HG03095 (cell line): ENCODE data around the gene WIPI1.
A peak's percentile ranks its signal among the peaks of the same experiment; 100 is the strongest.

Source experiments
- ATAC-seq: cut with Tn5 transposase; IDR thresholded peaks from one replicate; pipeline ENCODE4 v1.9.1; 2021; ENCODE audit warnings: moderate library complexity; ENCODE audit not compliant: unreplicated experiment

Gene WIPI1

DNA sequence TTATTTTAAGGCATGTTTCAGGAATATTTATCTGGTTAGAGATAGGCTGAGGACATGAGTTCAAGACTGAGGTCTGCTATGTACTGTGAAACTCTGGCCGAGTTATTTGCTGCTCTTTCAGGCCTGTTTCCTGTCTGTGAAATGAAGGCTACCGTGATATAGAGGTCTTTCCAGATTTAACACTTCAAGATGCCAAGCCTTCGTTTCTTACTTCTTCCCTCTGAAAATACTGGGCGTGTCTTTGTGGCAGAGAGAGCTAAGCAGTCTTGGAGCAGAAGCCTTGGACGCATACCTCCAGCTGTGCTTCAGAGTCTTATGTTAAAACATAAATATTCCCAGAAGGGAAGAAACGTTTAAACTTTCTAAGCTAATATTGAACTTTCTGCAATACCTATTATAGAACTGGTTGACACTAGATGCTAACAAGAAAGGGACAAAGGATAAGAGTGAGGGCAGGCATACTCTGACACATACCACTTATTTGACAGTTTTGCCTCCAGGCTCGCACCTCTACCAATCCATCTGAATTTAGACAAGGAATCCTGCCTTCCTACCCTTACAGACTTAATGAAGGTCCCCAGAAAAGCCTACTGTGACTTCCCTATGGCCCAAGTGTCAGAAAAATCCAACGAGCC lies 17.5 kb downstream of the WIPI1 start:
- no peak for ATAC-seq

DNA sequence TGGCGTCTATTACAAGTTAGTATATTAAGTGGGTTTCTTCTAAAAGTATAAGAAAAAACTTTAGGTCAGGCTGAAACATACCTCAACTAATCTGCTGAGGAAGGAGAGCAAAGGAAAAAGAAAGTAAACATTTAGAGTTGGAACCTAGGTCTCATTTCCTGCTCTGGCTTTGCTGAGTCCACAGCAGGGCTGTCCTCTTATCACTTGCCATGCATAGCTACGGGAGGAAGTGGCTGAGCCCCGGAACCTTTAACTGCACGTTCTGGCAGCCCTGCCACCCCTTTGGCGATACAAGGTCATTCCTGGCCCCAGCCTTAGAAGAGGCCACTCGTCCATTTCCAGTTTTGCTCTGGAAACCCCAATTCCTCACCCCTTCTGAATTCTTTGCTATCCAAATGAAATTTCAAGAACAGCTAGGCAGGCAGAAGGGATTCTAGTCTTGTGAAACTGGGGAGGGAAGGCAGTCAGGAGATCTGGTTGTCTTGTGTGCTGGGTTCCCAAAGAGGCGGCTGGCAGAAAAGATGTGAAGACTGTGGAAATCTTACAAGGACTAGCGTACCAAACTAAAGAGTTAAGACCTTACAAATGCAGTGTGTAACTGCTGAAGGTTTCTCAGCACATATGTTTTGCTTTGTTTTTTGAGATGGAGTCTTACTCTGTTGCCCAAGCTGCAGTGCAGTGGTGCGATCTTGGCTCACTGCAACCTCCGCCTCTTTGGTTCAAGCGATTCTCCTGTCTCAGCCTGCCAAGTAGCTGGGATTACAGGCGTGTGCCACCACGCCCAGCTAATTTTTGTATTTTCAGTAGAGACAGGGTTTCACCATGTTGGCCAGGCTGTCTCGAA lies 19.1 kb downstream of the WIPI1 start:
- ATAC-seq: peak; percentile 82

DNA sequence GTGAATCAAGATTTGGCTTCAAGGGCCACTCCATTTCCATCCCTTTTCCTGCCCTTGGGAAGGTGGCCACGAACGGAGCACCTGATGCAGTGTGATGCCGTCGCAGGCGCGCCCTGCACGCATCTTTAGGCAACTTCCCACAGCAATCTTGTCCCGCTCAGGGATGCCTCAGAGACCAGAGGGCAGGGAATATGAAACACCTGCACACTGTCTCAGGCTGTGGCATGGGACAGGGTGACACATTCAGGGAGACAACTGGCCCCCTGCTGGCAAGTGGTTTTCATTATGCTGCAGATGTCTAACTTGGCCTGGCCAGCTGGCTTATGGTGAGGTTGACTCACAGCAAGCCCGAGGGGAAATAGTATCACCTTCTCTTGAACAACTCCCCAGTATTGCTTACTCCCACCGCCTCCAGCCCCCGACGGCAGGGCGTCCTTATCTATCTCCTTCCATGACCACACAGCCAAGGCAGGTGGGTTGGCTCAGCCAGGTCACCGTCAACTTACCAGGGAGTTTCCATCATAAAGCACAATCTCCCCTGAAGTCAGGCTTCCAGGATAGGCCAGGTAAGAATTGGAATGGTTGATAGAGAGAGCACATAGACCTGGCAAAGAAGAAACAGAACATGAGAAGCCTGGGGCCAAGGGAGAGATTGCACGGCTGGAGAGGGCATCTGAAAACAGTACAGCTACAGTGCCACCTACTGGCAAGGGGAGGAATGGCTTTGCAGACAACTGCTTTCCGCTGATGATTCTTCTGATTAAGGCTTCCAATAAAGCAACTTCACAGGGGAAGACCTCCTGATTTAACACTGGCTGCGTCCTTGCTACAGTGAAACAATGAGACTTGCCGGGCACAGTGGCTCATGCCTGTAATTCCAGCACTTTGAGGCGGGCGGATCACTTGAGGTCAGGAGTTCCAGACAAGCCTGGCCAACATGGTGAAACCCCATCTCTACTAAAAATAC lies 21.1 kb downstream of the WIPI1 start:
- no peak for ATAC-seq

DNA sequence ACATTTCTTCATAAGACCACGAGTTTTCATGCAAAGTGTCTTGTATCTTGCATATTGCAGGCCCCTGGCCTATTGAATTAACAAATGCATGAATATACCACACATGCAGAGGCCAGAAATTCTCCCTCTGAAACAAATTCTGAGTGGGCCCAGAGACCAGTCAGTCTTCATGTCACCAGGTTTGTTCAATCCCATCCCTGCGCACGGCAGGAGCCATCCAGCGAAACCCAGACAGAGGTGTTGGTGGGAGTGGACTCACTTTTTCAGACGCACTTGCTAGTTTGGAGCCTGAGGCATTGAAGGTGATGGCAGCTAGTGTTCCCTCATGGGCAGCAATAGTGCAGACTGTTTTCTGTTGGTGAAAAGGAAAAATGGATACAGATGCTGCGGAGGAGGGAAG lies 21.9 kb downstream of the WIPI1 start:
- no peak for ATAC-seq

DNA sequence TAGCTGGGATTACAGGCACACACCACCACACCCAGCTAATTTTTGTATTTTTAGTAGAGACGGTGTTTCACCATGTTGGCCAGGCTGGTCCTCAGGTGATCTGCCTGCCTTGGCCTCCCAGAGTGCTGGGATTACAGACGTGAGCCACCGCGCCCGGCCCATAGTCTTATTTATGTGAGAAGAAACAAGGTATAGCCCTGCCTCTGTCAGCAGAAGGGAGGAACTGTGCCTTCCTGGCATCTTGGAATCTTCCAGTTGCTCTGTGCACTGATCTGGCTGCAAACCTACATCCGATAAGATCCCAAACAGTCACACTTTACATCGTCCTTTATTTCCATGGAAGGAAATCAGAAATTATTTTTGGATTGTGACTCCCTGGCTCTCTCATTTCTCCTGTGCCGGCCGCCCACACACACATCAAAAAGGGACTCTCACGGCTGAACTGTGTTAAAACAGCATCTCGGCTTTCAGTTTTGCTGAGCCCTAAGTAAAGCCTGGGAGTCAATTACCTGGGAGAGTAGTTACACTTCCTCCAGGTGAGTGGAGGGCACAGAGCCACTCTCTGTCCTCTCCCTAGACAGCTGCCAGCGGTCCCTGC lies 23.3 kb downstream of the WIPI1 start:
- no peak for ATAC-seq

DNA sequence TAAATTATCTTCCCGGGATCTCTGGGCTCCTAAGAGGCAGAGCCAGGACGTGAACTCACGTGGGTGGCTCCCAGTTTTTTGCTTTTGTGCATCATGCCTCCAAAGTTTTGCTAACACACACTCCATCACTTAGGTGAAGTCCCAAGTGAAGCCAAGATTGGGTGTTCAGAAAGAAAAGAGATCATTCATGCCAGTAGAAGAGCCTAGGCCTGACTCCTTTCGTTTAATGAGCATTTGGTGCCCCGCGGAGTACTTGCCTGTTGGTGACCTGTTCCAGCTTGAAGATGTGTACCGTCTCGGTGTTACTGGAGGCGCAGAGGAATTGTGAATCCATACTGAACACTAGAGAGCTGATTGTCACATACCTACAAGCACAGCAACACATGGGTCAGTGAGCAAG lies 24.1 kb downstream of the WIPI1 start:
- ATAC-seq: no peak

DNA sequence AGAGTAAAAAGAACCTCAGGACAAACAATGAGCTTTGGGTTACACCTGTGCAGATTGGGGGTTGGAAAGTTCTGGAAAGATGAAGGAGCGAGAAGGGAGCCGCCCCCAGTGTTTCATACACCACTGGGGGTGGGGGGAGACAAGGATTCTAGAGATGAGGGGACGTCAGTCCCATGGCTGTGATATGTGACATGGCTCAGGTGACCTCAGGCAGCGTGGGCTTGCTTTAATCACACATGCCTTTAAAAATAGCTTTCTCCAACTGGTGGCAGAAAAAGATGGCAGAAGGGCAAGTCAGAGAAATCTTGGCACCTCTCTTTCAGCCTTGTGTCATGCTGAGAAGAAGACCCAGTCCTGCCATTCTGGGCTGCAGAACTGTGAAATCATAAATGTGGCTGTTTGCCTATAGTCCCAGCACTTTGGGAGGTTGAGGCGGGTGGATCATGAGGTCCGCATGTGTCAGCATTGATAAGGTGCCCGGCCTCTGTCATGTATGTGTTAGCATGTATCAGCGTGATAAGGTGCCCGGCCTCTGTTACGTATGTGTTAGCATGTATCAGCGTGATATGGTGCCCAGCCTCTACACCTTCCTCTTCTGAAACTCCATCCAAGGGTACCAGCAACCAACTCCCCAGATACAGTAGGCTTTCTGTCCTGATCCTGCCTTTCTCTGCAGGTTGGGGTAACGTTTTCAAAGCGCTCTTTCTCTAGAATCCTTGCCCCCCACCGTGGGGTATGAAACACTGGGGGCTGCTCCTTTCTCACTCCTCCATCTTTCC lies 25.0 kb downstream of the WIPI1 start:
- no peak for ATAC-seq

DNA sequence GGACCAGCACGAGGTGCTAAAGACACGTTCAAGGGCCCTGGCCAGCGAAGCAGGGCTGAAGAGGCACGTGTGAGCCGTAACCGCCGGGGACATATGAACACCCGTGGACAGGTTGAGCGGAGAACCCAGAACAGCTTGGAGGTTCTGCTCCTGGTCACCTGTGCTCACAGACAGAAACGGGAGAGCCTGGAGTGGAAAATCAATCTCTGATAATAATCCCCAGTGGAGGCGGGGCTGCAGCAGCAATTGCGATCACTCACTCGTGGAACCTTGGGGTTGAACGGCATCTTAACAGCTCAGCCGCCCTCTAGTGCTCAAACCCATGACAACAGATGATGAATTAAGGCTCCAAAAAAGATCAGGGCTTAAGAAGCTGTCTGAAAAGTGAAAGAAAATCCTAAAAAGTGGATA lies 25.6 kb downstream of the WIPI1 start:
- no peak for ATAC-seq

DNA sequence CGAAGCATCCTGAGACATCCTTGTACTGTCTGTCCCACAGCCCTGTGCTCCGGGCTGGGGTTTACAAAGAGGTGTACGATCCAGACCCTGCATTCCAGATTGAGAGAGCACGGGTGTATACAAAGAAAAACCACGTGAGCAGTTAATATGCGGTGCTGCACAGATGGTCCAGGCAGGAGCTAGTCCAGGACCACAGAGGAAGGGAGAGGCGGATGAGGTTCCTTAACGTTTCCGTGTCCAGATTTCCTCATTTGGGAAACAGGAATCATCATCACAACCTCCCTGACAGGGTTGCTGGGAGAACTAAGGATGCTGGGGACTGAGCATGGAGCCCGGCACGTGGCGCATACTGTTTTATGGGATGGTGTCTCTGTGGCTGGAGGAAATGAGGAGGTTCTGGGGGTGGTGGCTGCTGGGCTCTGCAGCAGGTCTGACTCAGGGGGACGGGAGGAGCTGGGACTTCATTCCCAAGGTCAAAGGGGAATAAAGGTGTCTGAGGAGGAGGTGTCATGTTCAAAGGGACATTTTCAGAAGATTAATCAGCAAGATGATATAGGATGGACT lies 26.2 kb downstream of the WIPI1 start:
- ATAC-seq: no peak

DNA sequence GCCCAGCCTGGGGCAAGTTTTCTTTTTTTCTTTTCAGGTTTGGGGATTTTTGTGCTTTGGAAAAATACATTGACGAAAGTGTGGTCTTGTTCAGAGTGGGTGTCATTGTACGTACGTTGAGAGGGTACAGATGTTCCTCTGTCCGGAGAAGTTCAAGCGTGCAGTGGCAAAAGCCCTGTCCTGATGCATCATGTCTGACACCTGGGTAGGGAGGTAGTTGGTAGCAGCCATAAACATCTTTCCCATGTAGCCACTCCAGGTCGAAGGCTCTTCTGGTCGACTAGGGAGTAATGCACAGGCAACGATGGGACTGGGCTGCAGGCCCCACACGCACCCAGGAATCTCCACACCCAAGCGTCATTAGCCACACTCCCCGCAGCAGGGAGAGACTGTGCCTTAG lies 27.4 kb downstream of the WIPI1 start:
- no peak for ATAC-seq

DNA sequence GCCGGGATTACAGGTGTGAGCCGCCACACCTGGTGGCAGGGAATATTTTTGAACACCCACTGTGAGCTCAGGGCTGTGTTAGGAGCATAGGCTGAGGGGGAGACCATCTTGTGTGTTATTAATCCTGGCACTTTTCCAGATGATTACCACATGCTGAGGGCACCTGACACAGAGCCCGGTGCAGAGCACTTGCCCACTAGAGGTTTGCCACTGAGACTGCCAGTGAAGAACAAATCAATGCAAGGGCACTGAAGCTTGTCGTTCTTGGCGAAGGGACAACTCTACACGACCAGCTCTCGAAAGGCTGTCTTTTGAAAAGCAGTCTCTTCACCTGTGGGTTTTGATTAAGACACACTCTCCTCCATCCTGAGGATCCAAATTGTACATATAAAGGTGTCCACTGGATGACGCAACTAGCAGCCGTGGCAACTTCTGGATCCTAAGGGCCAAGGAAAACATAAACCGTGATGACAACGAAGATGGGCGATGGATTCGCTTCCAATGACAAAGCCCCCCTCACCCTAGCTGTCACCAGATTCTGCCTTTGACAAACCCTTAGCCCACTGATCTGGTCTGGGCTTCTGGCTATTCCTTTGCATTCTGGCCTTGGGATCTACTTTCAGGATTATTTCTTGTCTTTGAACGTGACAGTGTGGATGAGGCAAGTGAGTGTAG lies 28.7 kb downstream of the WIPI1 start:
- ATAC-seq: no peak

DNA sequence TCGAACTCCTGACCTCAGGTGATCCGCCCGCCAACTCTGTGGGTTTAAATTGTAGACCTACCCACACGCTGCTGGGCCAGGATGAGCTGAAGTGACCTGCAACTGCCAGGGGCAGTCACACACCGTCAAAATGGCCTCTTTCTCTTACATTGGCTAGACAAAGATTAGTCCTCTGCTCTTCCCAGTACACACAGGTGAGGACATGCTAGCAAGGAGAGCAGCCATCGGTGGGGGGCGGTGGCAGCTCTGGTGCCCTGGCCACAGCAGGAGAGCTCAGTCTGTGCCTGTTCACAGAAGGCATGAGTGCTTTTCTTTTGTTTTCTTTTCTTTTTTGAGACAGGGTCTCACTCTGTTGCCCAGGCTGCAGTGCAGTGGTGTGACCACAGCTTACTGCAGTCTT lies 29.7 kb downstream of the WIPI1 start:
- ATAC-seq: no peak

DNA sequence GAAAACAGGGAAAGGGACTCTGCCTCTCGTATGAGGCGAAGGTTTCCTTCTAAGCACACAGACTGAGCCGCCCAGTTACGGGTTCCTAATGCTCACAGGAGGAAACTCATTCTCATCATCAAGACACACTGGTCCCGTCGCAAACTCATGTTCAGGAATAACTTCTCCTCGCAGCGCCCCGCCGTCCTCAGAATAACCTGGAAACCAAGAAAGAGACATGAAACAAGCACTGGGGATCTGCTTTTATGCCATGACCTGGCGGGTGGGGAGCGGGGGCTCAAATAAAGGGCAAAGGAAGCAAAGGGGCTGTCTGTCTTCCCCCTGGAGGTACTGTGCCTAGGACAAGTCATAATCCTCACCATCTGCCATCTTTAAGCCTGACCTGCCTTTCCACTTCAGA lies 31.3 kb downstream of the WIPI1 start:
- ATAC-seq: no peak

DNA sequence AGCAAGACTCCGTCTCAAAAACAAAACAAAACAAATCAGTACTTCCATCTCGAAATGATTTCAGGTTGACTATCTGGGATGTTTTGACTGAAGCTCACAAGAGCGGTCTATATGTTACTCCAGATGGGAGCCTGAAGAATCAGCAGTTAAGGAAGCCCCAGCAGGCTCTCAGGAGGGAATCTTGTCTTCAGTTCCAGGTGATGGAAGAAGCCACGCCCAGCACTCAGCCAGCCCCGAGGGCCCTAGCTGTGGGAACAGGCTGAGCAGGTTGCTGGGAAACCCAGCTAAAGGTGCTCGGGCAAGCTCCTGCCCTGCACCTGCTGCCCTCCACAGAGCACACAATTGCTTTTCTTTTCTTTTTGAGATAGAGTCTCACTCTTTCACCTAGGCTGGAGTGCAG lies 32.4 kb downstream of the WIPI1 start:
- ATAC-seq: no peak

DNA sequence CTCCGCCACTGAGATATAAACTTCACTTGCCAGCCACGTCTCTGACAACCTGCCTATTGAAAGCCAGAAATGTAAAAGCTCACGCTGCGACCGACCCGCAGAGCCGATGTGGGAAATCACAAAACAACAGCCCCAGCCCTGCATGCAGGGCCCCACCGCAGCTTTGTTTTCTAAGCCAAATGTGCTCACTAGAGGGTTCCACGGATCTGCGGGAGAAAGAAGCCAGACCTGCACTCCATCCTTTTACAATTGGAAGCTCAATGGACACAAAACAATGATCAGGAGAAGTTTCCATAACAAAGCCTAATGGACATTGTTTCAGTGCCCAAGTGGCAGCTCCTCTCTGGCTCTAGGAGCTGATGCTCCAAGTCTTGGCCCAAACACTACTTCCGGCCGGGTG lies 33.1 kb downstream of the WIPI1 start:
- ATAC-seq: no peak

DNA sequence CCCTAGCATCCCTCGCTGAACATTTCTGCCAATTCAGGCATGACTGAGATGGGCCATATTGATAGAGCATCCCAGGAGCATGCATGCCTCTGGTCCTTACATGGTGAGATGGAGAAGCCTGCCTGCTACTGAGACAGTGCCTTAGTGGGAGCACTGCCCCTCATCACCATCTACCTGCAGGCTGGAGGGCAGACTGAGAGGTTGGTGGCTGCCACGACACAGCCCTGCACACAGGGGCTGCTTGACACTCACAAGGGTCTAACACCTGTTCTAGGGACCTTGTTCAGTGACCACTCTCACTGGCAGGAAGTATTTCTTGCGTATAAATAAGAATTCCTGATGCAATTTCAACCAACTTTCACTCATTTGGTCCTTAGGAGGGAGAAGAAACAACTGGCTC lies 34.0 kb downstream of the WIPI1 start:
- ATAC-seq: no peak

DNA sequence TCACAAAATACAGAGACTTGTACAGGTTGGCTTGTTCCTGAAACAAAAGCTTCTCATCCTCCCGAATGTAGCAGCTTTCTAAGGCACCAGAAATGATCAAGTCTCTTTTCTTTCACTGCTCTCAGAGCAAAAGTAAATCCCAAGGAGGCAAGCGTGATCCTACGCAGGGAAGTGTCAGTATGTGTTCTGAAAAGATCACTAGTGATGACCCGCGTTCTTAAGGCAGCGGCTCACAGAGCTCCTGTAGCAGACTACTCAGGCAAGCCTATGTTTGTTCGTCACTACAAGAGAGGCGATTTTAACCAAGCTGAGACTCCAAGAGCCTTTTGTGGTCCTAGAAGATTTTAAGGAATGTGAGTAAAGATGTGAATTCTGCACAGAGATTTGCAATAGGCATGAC lies 34.5 kb downstream of the WIPI1 start:
- no peak for ATAC-seq

DNA sequence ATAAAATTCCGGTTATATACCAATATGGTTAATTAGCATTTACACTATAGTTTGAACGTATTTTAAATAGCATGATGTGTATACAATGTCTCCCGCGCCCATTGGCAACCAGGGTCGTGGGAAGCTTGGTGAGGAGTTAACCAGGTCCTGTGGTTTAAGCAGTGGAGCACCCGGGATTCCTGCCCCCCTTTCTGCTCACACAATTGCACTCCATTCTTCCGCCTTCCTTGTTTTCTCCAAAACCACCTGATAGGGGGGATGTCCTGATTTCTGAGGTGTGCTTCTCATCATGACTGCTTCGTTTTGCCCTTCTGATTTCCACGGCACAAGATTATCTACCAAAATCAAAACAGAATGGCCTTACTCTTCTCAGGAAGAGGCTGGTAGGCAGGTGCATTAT lies 35.8 kb downstream of the WIPI1 start:
- ATAC-seq: no peak

DNA sequence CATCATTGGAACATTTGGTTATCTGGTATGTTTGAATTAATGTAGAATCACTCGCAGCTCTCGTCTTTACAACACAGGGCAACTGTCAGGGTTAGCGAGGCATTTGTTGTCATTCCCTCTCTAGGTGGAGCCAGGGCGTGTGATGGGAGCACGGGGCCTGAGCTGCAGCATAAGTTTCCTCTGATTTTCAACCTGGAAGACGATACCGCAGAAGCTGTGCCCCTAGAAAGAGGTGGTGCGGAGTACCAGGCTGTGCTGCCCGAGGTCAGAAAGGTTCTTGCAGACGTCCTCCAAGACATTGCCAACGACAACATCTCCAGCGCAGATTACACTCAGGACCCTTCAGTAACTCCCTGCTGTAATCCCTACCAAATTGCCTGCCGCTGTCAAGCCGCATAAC lies 37.2 kb downstream of the WIPI1 start:
- ATAC-seq: no peak

DNA sequence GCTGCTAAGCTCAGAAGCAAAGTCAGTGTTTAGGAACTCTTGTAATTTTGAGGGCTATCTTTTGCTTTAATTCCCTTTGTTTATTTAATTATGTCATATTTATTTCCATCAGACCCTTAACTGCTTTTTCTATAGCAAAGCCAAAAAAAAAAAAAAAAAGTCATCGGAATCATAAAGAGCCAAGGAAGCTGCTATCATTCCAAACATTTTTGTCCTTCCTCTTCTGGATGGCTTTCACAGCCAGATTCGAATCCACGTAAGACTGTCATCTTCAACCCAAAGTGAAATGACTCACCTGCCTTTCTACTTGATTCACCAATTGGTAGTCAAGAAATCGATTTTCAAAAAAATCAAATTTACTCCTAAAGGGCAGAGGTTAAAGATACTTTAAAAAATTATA lies 38.4 kb downstream of the WIPI1 start:
- no peak for ATAC-seq
